ENCODE measurements around the gene SRSF1.
"Not testable (repeated sequence)": the region's sequence is repeated elsewhere in the genome, so short reads cannot be mapped to it uniquely, and the experiment has no call there.

SRSF1 gene

DNA sequence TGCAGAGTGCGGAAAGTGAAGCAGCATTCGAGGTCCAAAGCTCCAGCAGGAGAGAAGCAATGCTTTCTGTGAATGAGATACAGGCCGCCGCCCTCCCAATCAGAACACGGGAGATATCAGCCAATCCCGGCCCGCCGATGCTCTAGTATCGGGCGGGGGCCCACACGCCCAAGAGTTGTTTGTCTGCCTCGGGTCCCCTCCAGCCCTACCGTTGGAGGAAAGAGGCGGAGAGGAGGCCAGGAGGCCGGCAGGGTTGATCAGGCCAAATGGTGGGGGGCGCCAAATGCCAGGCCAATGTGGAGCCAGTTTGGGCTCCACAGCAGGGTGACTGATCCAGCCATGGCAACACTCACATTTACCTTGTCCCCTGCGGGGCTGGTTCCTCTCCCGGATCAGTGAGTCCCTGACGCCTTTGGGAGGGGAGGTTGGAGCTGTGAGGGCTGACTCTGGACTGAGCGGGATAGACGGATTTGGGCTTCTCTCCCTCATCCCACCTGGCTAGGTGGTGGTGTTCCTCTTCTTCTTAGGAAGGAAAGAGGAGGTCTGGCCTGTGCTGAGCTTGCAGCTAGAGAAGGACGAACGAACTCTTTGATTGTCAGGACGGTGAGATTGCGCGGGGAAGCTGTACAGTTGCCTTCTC is 41.4 kb downstream of the SRSF1 start:
- no peak for DNase-seq (ENCODE audit: low read depth in 2 of 2)

DNA sequence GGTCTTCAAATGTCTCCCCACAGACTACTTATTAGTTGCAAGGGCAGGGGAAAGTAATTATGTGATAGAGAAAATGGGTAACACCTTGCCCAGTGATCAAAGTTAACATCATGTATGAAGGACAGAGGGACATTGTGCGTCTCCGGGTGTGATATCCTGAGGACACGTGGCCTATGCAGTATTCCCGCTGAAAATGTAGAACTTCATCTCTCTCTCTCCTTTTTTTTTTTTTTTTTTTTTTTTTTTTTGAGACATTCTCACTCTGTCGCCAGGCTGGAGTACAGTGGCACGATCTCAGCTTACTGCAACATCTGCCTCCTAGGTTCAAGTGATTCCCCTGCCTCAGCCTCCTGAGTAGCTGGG is 43.9 kb downstream of the SRSF1 start:
- DNase-seq (ENCODE audit: low read depth in 2 of 2): no peak

DNA sequence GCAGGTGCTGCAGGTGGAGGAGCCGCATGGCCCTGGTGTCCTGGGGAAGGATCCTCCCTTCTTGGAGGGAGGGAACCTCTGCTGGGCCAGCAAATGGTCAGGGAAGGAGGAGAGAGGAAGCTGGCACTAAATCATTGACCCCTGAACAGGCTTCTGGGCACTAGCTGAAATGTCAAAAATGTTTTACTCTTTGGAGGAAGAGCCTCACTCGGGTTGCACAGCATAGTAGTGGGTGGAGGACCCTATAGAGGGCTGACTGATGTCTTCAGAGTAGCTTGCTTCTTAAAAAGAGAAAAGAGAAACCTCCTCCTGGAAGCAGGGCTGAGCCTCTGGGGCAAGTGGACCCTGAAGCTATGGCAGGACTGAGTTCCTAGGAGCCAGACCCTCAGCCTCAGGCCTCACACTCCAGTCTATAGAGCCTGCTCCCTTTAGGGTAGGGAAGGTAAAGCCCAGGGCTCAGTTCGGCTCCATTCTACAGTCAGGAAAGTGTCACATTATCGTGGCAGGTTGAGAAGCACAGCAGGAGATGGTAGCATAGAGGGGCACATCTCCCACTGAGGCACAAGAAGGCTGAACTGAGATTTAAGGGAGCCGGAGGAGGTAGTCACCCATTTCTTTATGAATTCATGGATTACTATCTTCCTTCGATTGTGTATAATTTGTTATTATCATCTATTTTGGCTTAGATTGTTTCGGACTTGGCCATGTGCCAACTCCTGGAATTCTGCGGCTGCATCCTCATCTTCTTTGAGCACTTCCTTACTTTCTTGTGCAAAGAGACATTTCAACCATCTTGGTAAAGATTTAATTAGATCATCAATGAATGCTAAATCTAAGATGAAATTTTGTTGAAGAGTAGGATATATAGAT is 44.5 kb downstream of the SRSF1 start:
- DNase-seq (ENCODE audit: low read depth in 2 of 2): no peak

DNA sequence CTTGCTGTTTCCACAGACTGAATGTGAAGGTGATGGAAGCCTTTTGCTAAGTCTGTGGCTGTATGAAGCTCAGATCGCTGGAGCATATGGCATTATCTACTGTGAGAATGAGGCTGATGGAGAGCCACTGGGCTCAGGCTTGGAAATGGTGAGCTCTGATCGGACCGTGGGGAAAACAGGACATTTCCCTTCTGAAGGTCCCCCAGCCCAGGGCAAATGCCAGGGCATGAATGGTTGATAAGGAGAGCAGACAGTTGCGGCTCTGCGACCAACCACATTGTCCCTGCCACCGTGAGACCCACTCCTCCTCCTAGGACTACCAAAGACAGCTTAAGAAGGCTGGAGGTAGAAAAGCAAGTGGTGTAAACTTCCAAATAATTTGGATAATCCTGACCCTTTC is 47.1 kb downstream of the SRSF1 start:
- no peak for DNase-seq (ENCODE audit: low read depth in 2 of 2)

DNA sequence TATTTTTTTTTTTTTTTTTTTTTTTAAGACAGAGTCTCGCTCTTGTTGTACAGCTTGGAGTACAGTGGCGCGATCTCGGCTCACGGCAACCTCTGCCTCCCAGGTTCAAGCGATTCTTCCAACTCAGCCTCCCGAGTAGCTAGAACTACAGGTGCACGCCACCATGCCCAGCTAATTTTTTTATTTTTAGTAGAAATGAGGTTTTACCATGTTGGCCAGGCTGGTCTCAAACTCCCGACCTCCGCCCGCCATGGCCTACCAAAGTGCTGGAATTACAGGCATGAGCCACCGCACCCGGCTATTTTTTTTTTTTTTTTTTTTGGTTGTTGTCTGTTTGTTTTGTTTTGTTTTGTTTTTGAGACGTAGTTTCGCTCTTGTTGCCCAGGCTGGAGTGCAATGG is 48.7 kb downstream of the SRSF1 start:
- not testable (repeated sequence) for DNase-seq (ENCODE audit: low read depth in 2 of 2)

DNA sequence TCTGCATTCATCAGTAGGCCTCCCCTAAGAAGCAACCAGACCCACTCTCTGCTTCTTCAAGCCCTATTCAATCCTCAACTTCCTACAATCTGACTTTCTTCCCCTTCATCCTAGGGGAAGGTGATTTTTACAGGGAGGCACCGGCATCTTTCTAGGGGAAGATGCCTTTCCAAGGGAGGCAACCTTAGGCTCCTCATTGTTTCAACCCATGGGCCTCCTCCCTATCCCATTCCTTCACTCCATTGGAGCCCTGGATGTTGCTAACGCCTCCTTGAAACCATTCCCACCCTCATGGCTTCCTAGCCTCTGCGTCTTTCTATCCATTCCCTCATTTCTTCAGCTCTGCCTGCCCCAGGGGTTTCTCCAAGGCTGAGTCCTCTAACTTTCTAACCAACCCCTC is 49.2 kb downstream of the SRSF1 start:
- DNase-seq (ENCODE audit: low read depth in 2 of 2): no peak

DNA sequence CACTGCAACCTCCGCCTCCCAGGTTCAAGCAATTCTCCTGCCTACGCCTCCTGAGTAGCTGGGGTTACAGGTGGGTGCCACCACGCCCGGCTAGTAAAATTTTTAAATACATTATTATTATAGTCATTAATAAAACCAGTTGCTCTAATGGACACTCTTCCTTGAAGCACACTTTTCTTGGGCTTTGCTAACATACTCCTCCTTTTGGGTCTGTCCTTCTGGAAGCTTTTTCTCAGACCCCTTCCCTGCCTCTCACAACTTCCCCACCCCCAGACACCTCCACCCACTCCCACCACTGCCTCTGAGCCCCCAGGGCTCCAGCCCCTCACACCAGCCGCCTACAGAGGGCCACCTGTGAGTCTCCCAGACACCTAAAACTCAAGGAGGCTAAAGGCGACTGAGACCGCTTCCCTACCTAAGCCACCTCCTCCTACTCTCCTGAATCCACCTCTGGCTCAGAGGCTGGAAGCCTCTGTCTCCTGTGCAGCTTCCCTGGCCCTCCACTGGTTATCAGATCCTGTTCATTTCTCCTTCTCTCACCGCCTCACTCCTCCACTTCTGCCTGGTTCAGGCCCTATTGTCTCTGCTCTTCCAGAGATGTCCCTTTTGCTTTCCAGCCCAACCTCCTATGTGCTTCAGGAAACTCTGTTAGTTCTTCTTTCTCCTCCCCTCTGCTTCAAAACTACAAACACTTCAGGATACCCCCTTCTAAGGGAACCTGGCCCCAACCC is 49.8 kb downstream of the SRSF1 start:
- no peak for DNase-seq (ENCODE audit: low read depth in 2 of 2)

DNA sequence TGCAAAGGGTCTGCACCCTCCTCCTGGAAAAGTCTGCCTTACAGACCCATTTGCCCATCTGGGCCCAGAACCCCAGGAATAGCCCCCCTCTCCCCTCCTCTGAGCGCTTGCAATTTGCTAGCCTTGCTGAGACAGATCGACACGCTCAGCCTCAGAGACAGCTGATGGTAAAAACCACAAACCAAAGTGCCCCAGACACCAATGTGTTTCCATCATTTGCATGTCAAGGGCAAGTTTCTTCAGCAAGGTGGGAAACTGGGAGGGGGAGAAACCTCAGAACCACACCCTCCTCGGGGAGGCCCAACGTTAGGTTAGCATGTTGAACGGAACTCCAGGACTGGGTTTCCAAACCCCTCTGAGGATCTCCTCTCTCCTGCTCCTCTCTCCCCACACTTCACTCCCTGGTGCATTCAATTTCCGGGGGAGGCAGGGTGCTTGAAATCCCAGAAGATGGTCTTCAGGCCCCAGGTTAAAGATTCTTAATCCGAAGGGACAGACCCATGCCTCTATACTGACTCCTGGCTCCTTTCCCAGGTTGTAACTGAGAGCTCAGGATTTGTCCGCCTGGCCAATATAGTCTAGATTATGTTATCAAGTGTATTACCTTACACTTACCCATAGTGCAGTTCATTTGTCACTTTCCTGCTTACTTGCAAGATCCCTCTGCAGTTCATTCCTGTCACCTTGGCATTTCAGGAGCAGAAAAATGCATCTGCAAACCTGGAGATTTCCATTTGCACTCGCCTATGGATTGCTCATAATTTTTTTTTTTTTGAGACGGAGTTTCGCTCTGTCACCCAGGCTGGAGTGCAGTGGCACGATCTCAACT is 50.5 kb downstream of the SRSF1 start:
- DNase-seq (ENCODE audit: low read depth in 2 of 2): peak in 1 of 2 donors; percentile 6

DNA sequence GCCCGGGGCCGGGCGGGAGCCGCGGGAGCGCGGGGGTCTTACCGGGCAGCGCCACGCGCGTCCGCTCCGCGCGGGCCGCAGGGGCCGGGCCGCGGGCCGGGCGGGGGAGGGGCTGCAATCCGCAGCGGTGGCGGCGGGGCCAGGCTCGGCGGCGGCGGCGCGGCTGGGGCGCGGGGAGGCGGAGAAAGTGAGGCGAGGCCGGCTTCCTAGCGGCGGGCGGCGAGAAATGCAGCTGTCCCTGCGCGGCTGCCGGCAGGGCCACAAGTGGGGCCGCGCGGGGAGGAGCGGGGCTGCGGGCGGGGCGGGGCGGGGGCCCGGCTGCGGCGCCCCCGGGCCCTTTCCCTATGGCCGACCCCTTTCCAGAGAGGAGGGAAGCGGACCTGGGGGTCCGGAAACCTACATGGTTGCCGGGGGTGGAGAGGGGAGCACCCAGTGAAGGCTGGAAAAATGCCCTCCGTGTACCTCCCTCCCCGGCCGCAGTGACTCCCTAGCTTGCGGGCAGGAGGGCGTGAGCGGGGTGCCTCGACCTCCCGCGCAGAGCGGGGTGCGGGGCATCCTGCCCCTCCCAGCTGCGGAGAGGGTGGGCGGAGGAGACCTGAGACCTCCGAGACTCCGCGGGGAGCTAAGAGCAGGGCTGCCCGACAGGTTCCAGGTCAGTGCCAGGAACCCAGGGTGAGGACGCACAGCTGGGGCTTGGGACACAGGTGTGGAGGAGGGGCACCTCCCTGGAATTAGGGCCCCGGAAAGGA is 51.7 kb downstream of the SRSF1 start, which contains the start of gene CUEDC1:
Gene CUEDC1, minus strand, starts transcription at position 230 of the 749 bp plus-strand sequence. CDS start 69,848 bp downstream, outside the sequence.
- DNase-seq (ENCODE audit: low read depth in 2 of 2): peak; percentile 11 to 43

DNA sequence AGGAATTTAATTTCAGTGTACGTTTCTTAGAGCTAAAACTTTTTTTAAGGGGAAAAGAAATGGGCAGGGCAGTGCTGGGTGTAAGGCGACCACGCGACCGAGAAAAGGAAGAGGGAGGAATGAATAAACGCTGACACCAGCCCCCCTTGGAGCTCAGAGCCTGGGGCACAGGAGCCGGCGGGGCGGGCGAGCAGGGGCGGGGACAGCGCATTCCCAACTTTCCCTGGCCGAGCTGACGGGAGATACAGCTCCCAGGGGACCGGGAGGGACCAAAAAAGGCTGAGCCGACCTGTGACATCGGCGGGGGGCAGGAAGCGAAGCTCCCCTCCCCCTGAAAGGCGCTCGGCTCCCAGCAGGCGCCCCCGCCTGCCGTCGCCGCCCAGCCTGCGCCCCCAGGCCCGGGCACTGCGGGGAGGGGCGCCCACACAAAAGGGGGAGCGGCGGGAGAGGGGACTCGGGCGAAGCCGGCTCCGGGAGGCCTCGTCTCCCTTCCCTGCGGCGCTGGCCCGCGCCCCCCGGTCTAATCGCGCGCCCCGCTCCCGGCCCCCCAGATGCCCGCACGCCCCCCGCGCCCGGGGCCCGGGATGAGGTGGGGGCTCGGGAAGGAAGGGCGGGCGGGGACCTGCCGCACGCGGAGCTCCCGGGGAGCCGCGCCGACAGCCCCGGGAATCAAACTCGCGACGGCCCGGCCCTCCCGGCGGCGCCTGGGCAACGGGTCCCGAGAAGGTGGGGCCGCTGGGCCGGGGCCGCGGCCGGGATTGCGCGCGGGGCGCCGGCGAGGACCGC is 52.5 kb downstream of the SRSF1 start:
- no peak for DNase-seq (ENCODE audit: low read depth in 2 of 2)

DNA sequence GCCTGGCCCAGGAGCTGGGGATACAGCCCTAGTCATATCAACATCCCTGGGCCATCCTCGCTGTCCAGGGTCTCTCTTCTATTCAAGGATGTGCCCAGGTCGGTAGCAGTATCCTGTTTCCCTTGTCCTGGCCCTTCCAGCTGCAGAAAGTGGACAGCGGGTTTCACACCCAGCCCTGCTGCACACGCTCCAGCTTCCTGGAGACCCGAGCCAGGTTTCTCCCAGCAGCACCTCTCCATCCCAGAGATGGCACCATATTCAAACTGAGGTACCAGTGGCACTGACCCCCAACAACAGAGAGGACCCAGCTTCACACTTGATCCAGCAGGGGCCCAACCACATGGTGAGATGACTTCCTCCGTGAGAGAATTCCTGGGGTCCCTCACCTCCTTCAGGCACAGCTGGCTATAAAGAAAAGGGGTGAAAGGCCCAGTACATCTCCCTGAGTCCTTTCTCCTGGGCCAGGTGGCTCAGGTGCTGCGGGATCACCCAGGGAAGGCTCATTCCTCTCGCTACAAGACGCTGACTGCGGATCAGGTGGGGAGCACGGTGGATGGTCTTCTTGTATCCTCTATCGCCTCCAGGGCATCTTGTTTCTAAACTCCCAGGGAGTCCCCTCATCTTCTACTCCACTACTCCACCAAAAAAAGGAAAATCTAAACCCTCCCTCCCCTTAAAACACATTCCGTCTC is 53.2 kb downstream of the SRSF1 start:
- no peak for DNase-seq (ENCODE audit: low read depth in 2 of 2)
